GM12878 (cell line): Measurements from ENCODE around the gene LOXL3. TPM values are rescaled to one million over a fixed set of nuclear protein-coding genes. Genes with fewer than 3 reads are reported as not detected.

Experiments
- ATAC-seq: fragments of 200-7000 bp; cut with Tn5 transposase; 3 replicates; pipeline ENCODE4 v1.9.1; 2020; ENCODE audit warnings: mild to moderate bottlenecking, moderate library complexity
- BruUV-seq: library from RNA; stranded (reverse); fragments of 400-500 nt; replicated peaks from 2 replicates; lab custom pipeline; 2021; lab: Mats Ljungman, UMichigan
- CTCF ChIA-PET: fragments of 300-600 bp; sonication (Branson Sonifier 250); formaldehyde crosslinking; extraction: SDS; loops from one replicate; lab custom pipeline; 2021; ENCODE audit warnings: inconsistent platforms; lab: Yijun Ruan, JAX
- POLR2A ChIA-PET: fragments of 350-600 bp; formaldehyde crosslinking; extraction: SDS; loops from one replicate; lab custom pipeline; 2021; ENCODE audit warnings: inconsistent platforms; lab: Charles Lee
- RAD21 ChIA-PET: fragments of 300-600 bp; sonication (Branson Sonifier 250); formaldehyde crosslinking; loops from one replicate; lab custom pipeline; 2023; ENCODE audit warnings: antibody characterized with exemption; ENCODE audit not compliant: unreplicated experiment; lab: Charles Lee
- SMC1A ChIA-PET: fragments of 300-600 bp; sonication (Branson Sonifier 250); formaldehyde crosslinking; loops from one replicate; lab custom pipeline; 2023; ENCODE audit not compliant: unreplicated experiment, uncharacterized antibody; lab: Charles Lee
- DNase-seq: peaks from one replicate; pipeline ENCODE4 v3.0.0-alpha.2; 2011; ENCODE audit warnings: low read depth, low spot score
- FAIRE-seq: peaks from 3 replicates; lab custom pipeline; 2011; peaks lifted over from hg19 to GRCh38; lab: Jason Lieb, UNC
- H2AFZ ChIP-seq: 2 replicates; pipeline ENCODE4 v1.6.0; 2011; ENCODE audit warnings: low read depth, low read length, control low read depth; ENCODE audit not compliant: control insufficient read depth
- H3K27ac ChIP-seq: 2 replicates; pipeline ENCODE4 v1.5.1; 2011; ENCODE audit warnings: control low read depth; ENCODE audit not compliant: control insufficient read depth, insufficient read depth
- H3K27me3 ChIP-seq, 2 experiments: replicated peaks in 1 of 2; 2 replicates each; pipeline versions ENCODE4 v1.6.0 to v1.6.1; 2011; ENCODE audit warnings: low read length in 1 of 2; ENCODE audit not compliant: control insufficient read depth in 2 of 2, insufficient read depth in 2 of 2
- H3K36me3 ChIP-seq, 2 experiments: 2 replicates each; pipeline ENCODE4 v1.5.1; 2011; ENCODE audit warnings: low read length in 1 of 2; ENCODE audit not compliant: control insufficient read depth in 2 of 2, insufficient read depth in 2 of 2
- H3K4me1 ChIP-seq: 2 replicates; pipeline ENCODE4 v1.6.1; 2011; ENCODE audit warnings: mild to moderate bottlenecking, low read length, moderate library complexity, mixed read lengths; ENCODE audit not compliant: control insufficient read depth, insufficient read depth
- H3K4me2 ChIP-seq: 2 replicates; pipeline ENCODE4 v1.6.0; 2011; ENCODE audit warnings: control low read depth; ENCODE audit not compliant: control insufficient read depth, insufficient read depth
- H3K4me3 ChIP-seq: fragments of 200-600 bp; sonication (generic); 2 replicates; pipeline ENCODE4 v1.5.1; 2016
- H3K79me2 ChIP-seq: 2 replicates; pipeline ENCODE4 v1.6.0; 2011; ENCODE audit warnings: low read length; ENCODE audit not compliant: control insufficient read depth, insufficient read depth
- H3K9ac ChIP-seq: 2 replicates; pipeline ENCODE4 v1.8.0; 2011; ENCODE audit warnings: low read length, control low read depth, mixed read lengths; ENCODE audit not compliant: control insufficient read depth, insufficient read depth
- H3K9me3 ChIP-seq: replicated peaks from 3 replicates; pipeline ENCODE4 v1.5.1; 2011; ENCODE audit warnings: mild to moderate bottlenecking, low read length; ENCODE audit not compliant: control insufficient read depth, insufficient read depth
- H4K20me1 ChIP-seq: 2 replicates; pipeline ENCODE4 v1.6.0; 2011; ENCODE audit not compliant: control insufficient read depth, insufficient read depth
- SMAD5 ChIP-seq: IDR thresholded peaks from 2 replicates; pipeline ENCODE4 v1.6.1; 2016; ENCODE audit warnings: antibody characterized with exemption, low read depth
- SUZ12 ChIP-seq: fragments of 200-600 bp; sonication (generic); IDR thresholded peaks from one replicate; pipeline ENCODE4 v1.6.1; 2018; ENCODE audit warnings: antibody characterized with exemption, mild to moderate bottlenecking; ENCODE audit not compliant: unreplicated experiment
- WGBS: methylation state at CpG from one replicate; pipeline ENCODE4 v1.1.6; 2016; ENCODE audit warnings: low lambda C conversion rate; ENCODE audit not compliant: insufficient replicate concordance, insufficient coverage; ENCODE audit errors: missing lambda C conversion rate; 5-methylcytosine and 5-hydroxymethylcytosine counted together
- in situ Hi-C: fragments of 300-500 bp; cut with MboI; formaldehyde crosslinking; loops from 9 replicates; pipeline ENCODE4 v1.14.3; 2018; ENCODE audit warnings: mixed read lengths
- intact Hi-C: fragments of 100-400 bp; cut with micrococcal nuclease; formaldehyde crosslinking; loops from one replicate; pipeline ENCODE4 v1.14.2; 2022; ENCODE audit not compliant: unreplicated experiment
- polyA plus RNA-seq, 11 experiments: library from polyadenylated mRNA; depleted of rRNA in 4 of 11; unstranded in 6 of 11; stranded (reverse) in 5 of 11; fragments of >200 nt; fragmentation: Nextera tagmentation in 4 of 11; fragmentation: Illumina TruSeq in 1 of 11; extraction: Ambion mirVana in 4 of 11; extraction: Trizol in 1 of 11; gene quantifications; 1 replicate in 1 of 11; 2 replicates in 10 of 11; pipeline versions ENCODE4 v1.2.1 to v1.2.3, GENCODE V29; 2011 to 2016; ENCODE audit warnings: inconsistent platforms in 2 of 11, missing spikeins in 2 of 11, low read depth in 1 of 11
- total RNA-seq, 4 experiments: library from RNA; depleted of rRNA in 3 of 4; stranded (reverse); fragments of >200 nt in 3 of 4; fragmentation: Illumina TruSeq in 1 of 4; extraction: Trizol in 1 of 4; gene quantifications; 2 replicates each; pipeline versions ENCODE4 v1.2.1 to v1.2.3, GENCODE V29; 2013 to 2021

The LOXL3 gene
- total and polyA plus RNA-seq, 10 of the 15 experiments (the other 5 are each of a cell fraction or from before 2014, with no cell fraction given): 6.2 to 40.9 (median 23.3) TPM

DNA sequence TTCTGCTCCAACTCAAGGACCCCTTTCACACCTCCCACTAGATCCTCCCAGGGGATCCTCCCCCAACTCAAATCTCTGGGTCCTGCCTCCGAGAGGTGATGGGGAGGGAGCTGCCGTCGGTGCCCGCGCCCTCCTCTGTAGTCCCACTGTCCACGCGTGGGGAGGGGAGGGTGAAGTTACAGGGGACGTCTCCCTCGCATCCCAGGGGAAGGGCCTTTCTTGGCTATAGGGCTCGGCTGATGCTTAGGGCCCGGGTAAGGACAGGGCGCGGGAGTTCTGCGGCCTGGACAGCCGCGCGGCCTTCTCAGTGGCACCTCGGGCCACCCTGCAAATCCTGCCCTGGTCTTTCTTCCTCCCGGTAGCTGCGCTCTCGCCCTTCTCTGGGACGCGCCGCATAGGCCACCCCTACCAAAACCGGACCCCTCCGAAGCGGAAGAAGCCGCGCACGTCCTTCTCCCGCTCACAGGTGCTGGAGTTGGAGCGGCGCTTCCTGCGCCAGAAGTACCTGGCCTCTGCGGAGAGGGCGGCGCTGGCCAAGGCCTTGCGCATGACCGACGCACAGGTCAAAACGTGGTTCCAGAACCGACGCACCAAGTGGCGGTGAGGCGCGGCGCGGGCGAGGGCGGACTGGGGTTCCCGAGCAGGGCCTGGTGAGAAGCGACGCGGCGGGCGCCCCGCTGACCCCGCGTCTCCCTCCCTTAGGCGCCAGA lies 38.3 kb downstream of the LOXL3 start:
- in situ Hi-C loops (no loop called here), intact Hi-C loops (no loop called here)
- DNase-seq: no peak
- peaks cover 18 to 31% of the 10 kb centered on the region in 2 experiments for H3K27me3 ChIP-seq
- no peak overlapping the region for H3K27ac ChIP-seq
- no peaks in the 10 kb centered on the region for H3K36me3 ChIP-seq
- peak overlapping the region; percentile 96 for H3K4me2 ChIP-seq
- ATAC-seq: peak; percentile 32
- no peaks in the 10 kb centered on the region; the same call in 2 of the 3 replicates for H3K9me3 ChIP-seq
- ChIA-PET POLR2A (no interaction called here), CTCF (interaction anchor here (0.6 kb wide), 1 partner anchor 33 kb away, joined by 3 read pairs; no protein-coding TSS in a partner anchor), SMC1A (no interaction called here), RAD21 (no interaction called here)
- TF ChIP-seq SMAD5 (no peak), SUZ12 (peak; percentile 57)
- BruUV-seq: no TSS peak
- peak overlapping the region; percentile 69; the same call in 1 of the 2 replicates for H2AFZ ChIP-seq
- H3K4me3 ChIP-seq: peak overlapping the region; percentile 38; the same call in 1 of the 2 replicates
- no peak overlapping the region for H3K9ac ChIP-seq
- peaks cover 13% of the 10 kb centered on the region; the same call in 1 of the 2 replicates for H3K4me1 ChIP-seq
- 39% methylated on average over 51 of the region's 60 CpGs for WGBS
- no peaks in the 10 kb centered on the region for H4K20me1 ChIP-seq
- no peaks in the 10 kb centered on the region for H3K79me2 ChIP-seq
- FAIRE-seq: no peak

DNA sequence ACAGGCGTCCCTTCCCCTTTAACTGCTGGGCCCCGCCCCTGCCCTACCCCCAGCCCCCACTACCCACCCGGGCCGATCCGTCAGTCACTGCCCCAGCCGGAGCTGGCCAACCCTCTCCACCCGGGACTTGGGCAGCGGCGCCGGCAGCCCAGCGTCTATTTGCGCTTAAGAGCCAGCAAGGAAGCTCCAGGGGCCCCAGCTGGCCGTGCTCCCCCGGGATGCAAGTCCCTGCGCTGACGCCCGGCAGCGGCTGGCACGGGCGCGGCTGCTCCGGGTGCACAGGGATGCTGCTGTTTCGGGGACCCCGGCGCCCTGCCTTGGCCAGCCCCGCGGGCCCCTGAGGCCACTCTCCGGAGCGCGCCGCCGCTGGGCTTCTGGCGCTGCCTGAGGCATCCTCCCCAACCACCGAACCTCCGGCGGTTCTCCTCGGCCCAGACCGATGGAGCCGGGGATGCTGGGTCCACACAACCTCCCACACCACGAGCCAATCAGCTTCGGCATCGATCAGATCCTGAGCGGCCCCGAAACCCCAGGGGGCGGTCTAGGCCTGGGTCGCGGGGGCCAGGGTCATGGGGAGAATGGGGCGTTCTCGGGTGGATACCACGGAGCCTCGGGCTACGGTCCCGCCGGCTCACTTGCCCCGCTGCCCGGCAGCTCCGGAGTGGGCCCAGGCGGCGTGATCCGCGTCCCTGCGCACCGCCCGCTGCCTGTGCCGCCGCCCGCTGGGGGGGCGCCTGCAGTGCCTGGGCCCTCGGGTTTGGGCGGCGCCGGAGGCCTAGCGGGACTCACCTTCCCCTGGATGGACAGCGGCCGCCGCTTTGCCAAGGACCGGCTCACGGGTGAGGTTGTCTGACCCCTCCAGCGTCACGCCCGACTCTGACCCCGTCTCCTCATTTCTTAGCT lies 39.1 kb downstream of the LOXL3 start, which contains the start of gene TLX2:
TLX2 (plus strand) TSS at position 83 of the 903 bp plus-strand sequence; CDS start at position 440, 357 bp downstream.
- no peaks in the 10 kb centered on the region; the same call in 2 of the 3 replicates for H3K9me3 ChIP-seq
- H3K27me3 ChIP-seq: peaks cover 18 to 31% of the 10 kb centered on the region in 2 experiments
- 10% methylated on average over 73 of the region's 82 CpGs for WGBS
- TF ChIP-seq SUZ12 (peak; percentile 59), SMAD5 (no peak)
- no peaks in the 10 kb centered on the region for H3K79me2 ChIP-seq
- peaks cover 13% of the 10 kb centered on the region; the same call in 1 of the 2 replicates for H3K4me1 ChIP-seq
- in situ Hi-C loops (no loop called here), intact Hi-C loops (no loop called here)
- ATAC-seq (peak; percentile 22), FAIRE-seq (no peak), DNase-seq (no peak)
- no peak within 1 kb of the TSS for H3K9ac ChIP-seq
- ChIA-PET CTCF (interaction anchor here (0.6 kb wide), 1 partner anchor 32 kb away, joined by 3 read pairs; no protein-coding TSS in a partner anchor), SMC1A (no interaction called here), RAD21 (interaction anchor here (0.7 kb wide), 1 partner anchor 76 kb away, joined by 3 read pairs; no protein-coding TSS in a partner anchor), POLR2A (no interaction called here)
- H4K20me1 ChIP-seq: no peaks in the 10 kb centered on the region
- H3K4me2 ChIP-seq: peak within 1 kb of the TSS; percentile 96
- H2AFZ ChIP-seq: no peak within 1 kb of the TSS
- peak within 1 kb of the TSS; percentile 11; the same call in 1 of the 2 replicates for H3K4me3 ChIP-seq
- H3K27ac ChIP-seq: no peak within 1 kb of the TSS
- no TSS peak for BruUV-seq
- H3K36me3 ChIP-seq: no peaks in the 10 kb centered on the region
